Activated T-helper 2 cell treated with anti-CD3 and anti-CD28 coated beads, Interferon-gamma antibody, Interleukin-2, Interleukin-4, amounts not matched to agents 10 μg/mL and 5 μg/mL and 100 μg/mL, durations not matched to agents 14 hours and 24 hours and 36 hours (primary cell): ENCODE data around the gene MRPL32. TPM values are rescaled to one million over a fixed set of nuclear protein-coding genes. Genes with fewer than 3 reads are reported as not detected.
"Not testable (repeated sequence)": the region's sequence is repeated elsewhere in the genome, so short reads cannot be mapped to it uniquely, and the experiment has no call there.

Source experiments
- DNase-seq: peaks from one replicate; pipeline ENCODE4 v3.0.0; 2021; ENCODE audit warnings: low spot score
- H3K27ac Mint-ChIP-seq: one replicate; pipeline ENCODE4 v1.8.0; 2021; ENCODE audit warnings: mixed read lengths
- H3K27me3 Mint-ChIP-seq: one replicate; pipeline ENCODE4 v1.8.0; 2021; ENCODE audit warnings: low read depth, mixed read lengths
- H3K36me3 Mint-ChIP-seq: one replicate; pipeline ENCODE4 v1.8.0; 2021; ENCODE audit warnings: low read depth, mixed read lengths
- H3K4me1 Mint-ChIP-seq: one replicate; pipeline ENCODE4 v1.8.0; 2021; ENCODE audit warnings: low read depth, mixed read lengths
- H3K4me3 Mint-ChIP-seq: one replicate; pipeline ENCODE4 v1.8.0; 2021; ENCODE audit warnings: low read depth, mild to moderate bottlenecking, moderate library complexity, mixed read lengths
- H3K9me3 Mint-ChIP-seq: one replicate; pipeline ENCODE4 v1.8.0; 2021; ENCODE audit warnings: mixed read lengths
- intact Hi-C: fragments of 100-400 bp; cut with micrococcal nuclease; formaldehyde crosslinking; loops from one replicate; pipeline ENCODE4 v1.15.1; 2023
- total RNA-seq: library from RNA; stranded (reverse); gene quantifications from 2 replicates; pipeline ENCODE4 v1.2.3, GENCODE V29; 2022

MRPL32 gene
- total RNA-seq = 68.8 and 70.0 TPM in 2 replicates

- no peaks in the 10 kb centered on the region for H3K27me3 Mint-ChIP-seq
- H3K36me3 Mint-ChIP-seq = peaks cover 70% of the 10 kb centered on the region
- intact Hi-C loops = loop anchor here (1.0 to 10.0 kb wide), 5 partner anchors 20 to 907 kb away; partner anchors contain the start of gene C7orf25
- peak within 1 kb of the TSS; percentile 99 for H3K27ac Mint-ChIP-seq
- H3K4me1 Mint-ChIP-seq = peaks cover 53% of the 10 kb centered on the region
- peak; percentile 94 for DNase-seq
- H3K9me3 Mint-ChIP-seq = no peaks in the 10 kb centered on the region
- H3K4me3 Mint-ChIP-seq = peak within 1 kb of the TSS; percentile 100
Observed at GRCh38 chr7:42931834-42932651, at the start of gene MRPL32, which contains the start of gene PSMA2. MRPL32 (plus strand) TSS chr7:42932376; CDS start chr7:42932387, 11 bp downstream. PSMA2 (minus strand) TSS chr7:42932174; CDS start chr7:42932158, 16 bp downstream.

GRCh38 chr7:42883950-42884349 lies 48.2 kb upstream of the MRPL32 start:
- Mint-ChIP-seq H3K27me3 (peaks cover 9% of the 10 kb centered on the region), H3K4me1 (peaks cover 18% of the 10 kb centered on the region), H3K9me3 (no peaks in the 10 kb centered on the region), H3K36me3 (no peaks in the 10 kb centered on the region), H3K27ac (no peak overlapping the region), H3K4me3 (no peak overlapping the region)
- no peak for DNase-seq
- intact Hi-C loops = no loop called here

GRCh38 chr7:42885183-42885582 lies 47.0 kb upstream of the MRPL32 start:
- H3K36me3 Mint-ChIP-seq, H3K27me3 Mint-ChIP-seq, H3K9me3 Mint-ChIP-seq, H3K27ac Mint-ChIP-seq, intact Hi-C loops, H3K4me3 Mint-ChIP-seq, DNase-seq: not testable (repeated sequence)
- H3K4me1 Mint-ChIP-seq = peaks cover 21% of the 10 kb centered on the region

GRCh38 chr7:42886129-42886528 lies 46.0 kb upstream of the MRPL32 start:
- H3K4me1 Mint-ChIP-seq = peaks cover 21% of the 10 kb centered on the region
- intact Hi-C loops = no loop called here
- no peak overlapping the region for H3K4me3 Mint-ChIP-seq
- peaks cover 4% of the 10 kb centered on the region for H3K27me3 Mint-ChIP-seq
- no peak overlapping the region for H3K27ac Mint-ChIP-seq
- DNase-seq = no peak
- H3K36me3 Mint-ChIP-seq = no peaks in the 10 kb centered on the region
- H3K9me3 Mint-ChIP-seq = no peaks in the 10 kb centered on the region

GRCh38 chr7:42886893-42887505 lies 45.2 kb upstream of the MRPL32 start:
- no peak for DNase-seq
- Mint-ChIP-seq H3K36me3 (no peaks in the 10 kb centered on the region), H3K9me3 (no peaks in the 10 kb centered on the region), H3K4me1 (peaks cover 21% of the 10 kb centered on the region), H3K4me3 (peak overlapping the region; percentile 80), H3K27me3 (peaks cover 4% of the 10 kb centered on the region), H3K27ac (peak overlapping the region; percentile 51)
- intact Hi-C loops = no loop called here

GRCh38 chr7:42893346-42894240 lies 38.6 kb upstream of the MRPL32 start:
- Mint-ChIP-seq H3K9me3 (peaks cover 22% of the 10 kb centered on the region), H3K4me1 (peaks cover 6% of the 10 kb centered on the region), H3K4me3 (no peak overlapping the region), H3K27me3 (peaks cover 27% of the 10 kb centered on the region), H3K27ac (no peak overlapping the region), H3K36me3 (no peaks in the 10 kb centered on the region)
- no peak for DNase-seq
- intact Hi-C loops = no loop called here

GRCh38 chr7:42900842-42901241 lies 31.3 kb upstream of the MRPL32 start:
- peaks cover 6% of the 10 kb centered on the region for H3K9me3 Mint-ChIP-seq
- H3K36me3 Mint-ChIP-seq = no peaks in the 10 kb centered on the region
- H3K27ac Mint-ChIP-seq = no peak overlapping the region
- H3K4me3 Mint-ChIP-seq = no peak overlapping the region
- no peak for DNase-seq
- intact Hi-C loops = no loop called here
- H3K4me1 Mint-ChIP-seq = peaks cover 2% of the 10 kb centered on the region
- H3K27me3 Mint-ChIP-seq = peaks cover 20% of the 10 kb centered on the region

- intact Hi-C loops = no loop called here
- H3K27me3 Mint-ChIP-seq = peaks cover 12% of the 10 kb centered on the region
- no peaks in the 10 kb centered on the region for H3K9me3 Mint-ChIP-seq
- H3K36me3 Mint-ChIP-seq = no peaks in the 10 kb centered on the region
- H3K4me3 Mint-ChIP-seq = no peak overlapping the region
- no peak for DNase-seq
- H3K4me1 Mint-ChIP-seq = peaks cover 4% of the 10 kb centered on the region
- no peak overlapping the region for H3K27ac Mint-ChIP-seq
Observed at GRCh38 chr7:42902331-42902730, 29.8 kb upstream of the MRPL32 start.

- Mint-ChIP-seq H3K4me3 (no peak overlapping the region), H3K9me3 (no peaks in the 10 kb centered on the region), H3K4me1 (peaks cover 34% of the 10 kb centered on the region), H3K27ac (no peak overlapping the region), H3K36me3 (peaks cover 22% of the 10 kb centered on the region), H3K27me3 (no peaks in the 10 kb centered on the region)
- DNase-seq = no peak
- intact Hi-C loops = no loop called here
Observed at GRCh38 chr7:42906181-42906580, 26.0 kb upstream of the MRPL32 start.

GRCh38 chr7:42907316-42907715 lies 24.9 kb upstream of the MRPL32 start:
- Mint-ChIP-seq H3K36me3 (peaks cover 22% of the 10 kb centered on the region), H3K9me3 (no peaks in the 10 kb centered on the region), H3K4me1 (peaks cover 38% of the 10 kb centered on the region), H3K27ac (no peak overlapping the region), H3K4me3 (no peak overlapping the region), H3K27me3 (no peaks in the 10 kb centered on the region)
- intact Hi-C loops = no loop called here
- no peak for DNase-seq

GRCh38 chr7:42910306-42910705 lies 21.9 kb upstream of the MRPL32 start:
- H3K27me3 Mint-ChIP-seq = no peaks in the 10 kb centered on the region
- H3K4me3 Mint-ChIP-seq = peak overlapping the region; percentile 93
- intact Hi-C loops = no loop called here

More at GRCh38 chr7:42910306-42910705, 21.9 kb upstream of the MRPL32 start:
- DNase-seq = no peak
- Mint-ChIP-seq H3K27ac (no peak overlapping the region), H3K4me1 (peaks cover 67% of the 10 kb centered on the region), H3K36me3 (peaks cover 40% of the 10 kb centered on the region), H3K9me3 (no peaks in the 10 kb centered on the region)
